Ishikawa (cell line): ENCODE data around the gene LATS1.

ENCODE experiments used
- CREB1 ChIP-seq: IDR thresholded peaks from 2 replicates; pipeline ENCODE4 v1.6.1; 2012; ENCODE audit warnings: low read depth
- YY1 ChIP-seq: IDR thresholded peaks from 2 replicates; pipeline ENCODE4 v1.6.1; 2012; ENCODE audit warnings: low read depth

GRCh38 chr6:149657441-149657840 is 60.5 kb downstream of the LATS1 start:
- TF ChIP-seq YY1 (no peak), CREB1 (no peak)
